ENCODE data around the gene CFAP97D2.

- TF ChIP-seq CTCF (IDR thresholded peaks at IDR 0.05) (no peak), POLR2A (IDR thresholded peaks at IDR 0.05) (no peak)
These were observed 30.6 kb upstream of the CFAP97D2 start for GRCh38 chr13:114148521-114148855.
